ENCODE data around the gene DSN1. TPM values are rescaled to one million over a fixed set of nuclear protein-coding genes. Genes with fewer than 3 reads are reported as not detected.

Gene DSN1
- total and polyA plus RNA-seq, 9 of the 15 experiments (the other 6 are each of a cell fraction or from before 2014, with no cell fraction given), result 23.3 to 45.3 (median 31.1) TPM

GRCh38 chr20:36760647-36761046, 12.9 kb downstream of the DSN1 start:
- no peaks in the 10 kb centered on the region for H4K20me1 ChIP-seq (replicated peaks; ENCODE audit: control insufficient read depth, insufficient read depth, low read length)
- H3K36me3 ChIP-seq (ENCODE audit: control insufficient read depth, insufficient read depth, low read length), result peaks cover 52% of the 10 kb centered on the region
- H3K4me2 ChIP-seq (ENCODE audit: insufficient read depth, low read length), result no peak overlapping the region
- H3K4me3 ChIP-seq, result no peak overlapping the region
- ATAC-seq, result no peak
- H3K4me1 ChIP-seq (replicated peaks in 1 of 2; ENCODE audit: control insufficient read depth in 2 of 2, insufficient read depth in 2 of 2, low read length in 2 of 2), result no peaks in the 10 kb centered on the region
- H3K9me3 ChIP-seq (replicated peaks; ENCODE audit: control insufficient read depth, insufficient read depth, low read depth, low read length), result no peaks in the 10 kb centered on the region
- H3K27me3 ChIP-seq (ENCODE audit: control insufficient read depth in 2 of 2, insufficient read depth in 2 of 2, low read length in 2 of 2), result no peaks in the 10 kb centered on the region
- 92% methylated on average over 6 of the region's 6 CpGs for WGBS (ENCODE audit: insufficient coverage, low coverage, missing lambda C conversion rate)
- no peaks in the 10 kb centered on the region for H3K9me1 ChIP-seq (ENCODE audit: control insufficient read depth, insufficient read depth, low read length)
- no peak overlapping the region for H2AFZ ChIP-seq (ENCODE audit: low read depth, low read length)
- intact Hi-C loops (cut with micrococcal nuclease), result no loop called here
- H3K27ac ChIP-seq (ENCODE audit: extremely low read depth, low read depth, low read length), result no peak overlapping the region
- ChIA-PET POLR2A (interaction anchor here (1.0 kb wide), 1 partner anchor 9 kb away, joined by 5 read pairs; no protein-coding TSS in a partner anchor), CTCF (ENCODE audit: low intra/inter-chr PET ratio) (no interaction called here)
- TF ChIP-seq SMAD2 (IDR thresholded peaks at IDR 0.05; ENCODE audit: low read depth, low read length) (no peak), ZNF764 (CRISPR knock-in tag; IDR thresholded peaks at IDR 0.05; ENCODE audit: low read depth) (no peak), RFX7 (CRISPR knock-in tag; IDR thresholded peaks at IDR 0.05) (no peak), TOE1 (IDR thresholded peaks at IDR 0.05; ENCODE audit: borderline replicate concordance) (no peak), TOE1 (CRISPR knock-in tag; IDR thresholded peaks at IDR 0.05; ENCODE audit: borderline replicate concordance, low read depth) (no peak), CBX2 (IDR thresholded peaks at IDR 0.05; ENCODE audit: insufficient read depth, low read length, poor library complexity, severe bottlenecking) (no peak), CEBPB (tag; IDR thresholded peaks at IDR 0.05) (peak; percentile 32; the same call in 1 of the 2 replicates)
- H3K79me2 ChIP-seq (ENCODE audit: control insufficient read depth, insufficient read depth, low read length), result no peaks in the 10 kb centered on the region
- in situ Hi-C loops (cut with MboI), result no loop called here
- no peak overlapping the region for H3K9ac ChIP-seq (ENCODE audit: insufficient read depth in 1 of 2, low read depth in 2 of 2, low read length in 2 of 2)
- FAIRE-seq, result no peak
- no peak for DNase-seq (ENCODE audit: extremely low read depth in 1 of 4, low spot score in 3 of 4)
- BruUV-seq (replicated peaks), result no TSS peak

Measured in K562 (cell line).